HEK293T (cell line): ENCODE data around the gene NDRG2.

ENCODE experiments used
- ARNT ChIP-seq: fragments of 450-650 bp; IDR thresholded peaks from 2 replicates; pipeline ENCODE4 v1.6.1; 2017; ENCODE audit warnings: mild to moderate bottlenecking
- BHLHE40 ChIP-seq: fragments of 450-650 bp; IDR thresholded peaks from 2 replicates; pipeline ENCODE4 v1.6.1; 2016; ENCODE audit warnings: mild to moderate bottlenecking, moderate library complexity, borderline replicate concordance
- ELF4 ChIP-seq: fragments of 450-650 bp; IDR thresholded peaks from 2 replicates; pipeline ENCODE4 v1.6.1; 2017; ENCODE audit warnings: antibody characterized with exemption
- FOXA1 ChIP-seq: fragments of 450-650 bp; IDR thresholded peaks from 2 replicates; pipeline ENCODE4 v1.6.1; 2016; ENCODE audit warnings: mild to moderate bottlenecking
- FOXK2 ChIP-seq: fragments of 450-650 bp; IDR thresholded peaks from 2 replicates; pipeline ENCODE4 v1.6.1; 2016; ENCODE audit warnings: mild to moderate bottlenecking
- FOXM1 ChIP-seq: fragments of 450-650 bp; IDR thresholded peaks from 2 replicates; pipeline ENCODE4 v1.6.1; 2017; ENCODE audit warnings: mild to moderate bottlenecking, borderline replicate concordance
- NFRKB ChIP-seq: fragments of 450-650 bp; IDR thresholded peaks from 2 replicates; pipeline ENCODE4 v1.6.1; 2016; ENCODE audit warnings: mild to moderate bottlenecking, moderate library complexity
- PKNOX1 ChIP-seq: fragments of 450-650 bp; IDR thresholded peaks from 2 replicates; pipeline ENCODE4 v1.6.1; 2016
- SP1 ChIP-seq: fragments of 450-650 bp; IDR thresholded peaks from 2 replicates; pipeline ENCODE4 v1.6.1; 2017
- SUZ12 ChIP-seq: fragments of 450-650 bp; IDR thresholded peaks from 2 replicates; pipeline ENCODE4 v1.6.1; 2016; ENCODE audit warnings: mild to moderate bottlenecking
- ZNF384 ChIP-seq: fragments of 450-650 bp; IDR thresholded peaks from 2 replicates; pipeline ENCODE4 v1.6.1; 2016

DNA sequence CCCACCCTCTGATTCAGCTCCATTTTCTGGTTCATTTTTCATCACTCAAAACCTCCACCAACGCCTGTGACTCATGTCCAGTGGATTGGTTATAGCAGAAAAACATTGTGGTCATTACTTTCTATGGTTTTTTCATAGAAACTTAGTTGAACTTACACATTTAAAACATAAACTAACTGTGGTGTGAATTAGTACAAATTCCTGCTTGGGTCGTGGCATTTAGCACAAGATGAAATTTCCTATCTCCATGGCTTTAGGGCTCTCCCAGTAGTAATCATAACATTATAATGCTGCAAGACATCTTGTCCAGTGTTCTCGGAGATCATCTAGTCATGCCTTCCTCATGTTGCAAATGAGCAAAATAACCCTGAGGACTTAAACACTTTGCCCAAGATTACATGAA lies 24.4 kb upstream of the NDRG2 start:
- TF ChIP-seq FOXK2 (no peak), ELF4 (no peak), SUZ12 (no peak), SP1 (no peak), BHLHE40 (no peak), ZNF384 (no peak), FOXM1 (no peak), FOXA1 (no peak), PKNOX1 (no peak), NFRKB (no peak), ARNT (no peak)
